Measurements from ENCODE around the gene LRRC3. TPM values are rescaled to one million over a fixed set of nuclear protein-coding genes. Genes with fewer than 3 reads are reported as not detected.
A peak's percentile ranks its signal among the peaks of the same experiment; 100 is the strongest.

Gene LRRC3
- total RNA-seq, 1 donor from 2014 or later = 2.5 TPM

- Mint-ChIP-seq H3K9me3 (no peaks in the 10 kb centered on the region), H3K27me3 (ENCODE audit: insufficient read depth, low read depth) (peaks cover 4% of the 10 kb centered on the region), H3K4me3 (no peak overlapping the region), H3K36me3 (no peaks in the 10 kb centered on the region), H3K27ac (no peak overlapping the region), H3K4me1 (peaks cover 5% of the 10 kb centered on the region)
- Histone ChIP-seq H2AFZ (replicated peaks) (no peak overlapping the region), H3K4me1 (peaks cover 6% of the 10 kb centered on the region), H3K79me2 (ENCODE audit: low read depth) (no peaks in the 10 kb centered on the region), H3K27me3 (no peaks in the 10 kb centered on the region), H3K27ac (no peak overlapping the region), H3K36me3 (no peaks in the 10 kb centered on the region), H3K4me3 (peak overlapping the region; percentile 45), H4K20me1 (ENCODE audit: low read depth) (no peaks in the 10 kb centered on the region), H3F3A (ENCODE audit: low read depth) (no peaks in the 10 kb centered on the region), H3K9ac (no peak overlapping the region), H3K4me2 (peak overlapping the region; percentile 71), H3K9me3 (ENCODE audit: low read depth) (no peaks in the 10 kb centered on the region)
- peak; percentile 92 for TF ChIP-seq CTCF (IDR thresholded peaks at IDR 0.05)
- no peak for TF ChIP-seq EZH2 (IDR thresholded peaks at IDR 0.05)
- DNase-seq (ENCODE audit: low spot score) = peak; percentile 85
These were observed 55.4 kb downstream of the LRRC3 start for GRCh38 chr21:44510508-44511218.

GRCh38 chr21:44511219-44511937 is 56.1 kb downstream of the LRRC3 start:
- no peak for DNase-seq (ENCODE audit: low spot score)
- H3K4me1 Mint-ChIP-seq = no peaks in the 10 kb centered on the region
- no peak overlapping the region for H3K27ac Mint-ChIP-seq
- Histone ChIP-seq H3K4me1 (no peaks in the 10 kb centered on the region), H3K79me2 (ENCODE audit: low read depth) (no peaks in the 10 kb centered on the region), H4K20me1 (ENCODE audit: low read depth) (no peaks in the 10 kb centered on the region), H3K9me3 (ENCODE audit: low read depth) (no peaks in the 10 kb centered on the region), H3K27ac (no peak overlapping the region), H2AFZ (replicated peaks) (no peak overlapping the region), H3K4me2 (no peak overlapping the region), H3K4me3 (no peak overlapping the region), H3F3A (ENCODE audit: low read depth) (no peaks in the 10 kb centered on the region), H3K27me3 (no peaks in the 10 kb centered on the region), H3K36me3 (no peaks in the 10 kb centered on the region), H3K9ac (no peak overlapping the region)
- H3K36me3 Mint-ChIP-seq = no peaks in the 10 kb centered on the region
- H3K27me3 Mint-ChIP-seq (ENCODE audit: insufficient read depth, low read depth) = peaks cover 4% of the 10 kb centered on the region
- no peaks in the 10 kb centered on the region for H3K9me3 Mint-ChIP-seq
- H3K4me3 Mint-ChIP-seq = peak overlapping the region; percentile 50
- TF ChIP-seq EZH2phosphoT487 (IDR thresholded peaks at IDR 0.05) = no peak
- TF ChIP-seq CTCF (IDR thresholded peaks at IDR 0.05) = no peak
- no peak for TF ChIP-seq EZH2 (IDR thresholded peaks at IDR 0.05)

Small RNA genes within 50 kb of the gene (small RNA-seq; reads per million reads assigned to genes)
- not detected for gene RF00285

Other genes starting within 250 kb of the LRRC3 start
- gene ICOSLG, start 214.6 kb upstream of the LRRC3 start, total RNA-seq (ENCODE audit: low replicate concordance) = 0.22 and 0.25 TPM in 2 replicates
- not detected in 2 replicates for gene DNMT3L, start 193.6 kb upstream of the LRRC3 start, total RNA-seq (ENCODE audit: low replicate concordance)
- not detected in 2 replicates for gene AIRE, start 169.6 kb upstream of the LRRC3 start, total RNA-seq (ENCODE audit: low replicate concordance)
- gene PFKL, start 155.5 kb upstream of the LRRC3 start, total RNA-seq (ENCODE audit: low replicate concordance) = 48.7 and 126 TPM in 2 replicates
- 7.5 and 17.9 TPM in 2 replicates for gene CFAP410, start 116.1 kb upstream of the LRRC3 start, total RNA-seq (ENCODE audit: low replicate concordance)
- 0.28 TPM in 1 of 2 replicates, not detected in the other for gene TRPM2, start 101.9 kb upstream of the LRRC3 start, total RNA-seq (ENCODE audit: low replicate concordance)
- not detected in 2 replicates for gene KRTAP10-1, start 84.7 kb downstream of the LRRC3 start, total RNA-seq (ENCODE audit: low replicate concordance)
- not detected in 2 replicates for gene KRTAP10-2, start 96.0 kb downstream of the LRRC3 start, total RNA-seq (ENCODE audit: low replicate concordance)
- gene KRTAP10-3, start 103.3 kb downstream of the LRRC3 start, total RNA-seq (ENCODE audit: low replicate concordance) = not detected in 2 replicates
- gene KRTAP10-4, start 118.2 kb downstream of the LRRC3 start, total RNA-seq (ENCODE audit: low replicate concordance) = not detected in 2 replicates
- not detected in 2 replicates for gene KRTAP10-5, start 125.1 kb downstream of the LRRC3 start, total RNA-seq (ENCODE audit: low replicate concordance)
- not detected in 2 replicates for gene KRTAP10-6, start 137.0 kb downstream of the LRRC3 start, total RNA-seq (ENCODE audit: low replicate concordance)
- not detected in 2 replicates for gene KRTAP10-7, start 145.1 kb downstream of the LRRC3 start, total RNA-seq (ENCODE audit: low replicate concordance)
- gene KRTAP10-8, start 156.6 kb downstream of the LRRC3 start, total RNA-seq (ENCODE audit: low replicate concordance) = not detected in 2 replicates
- gene KRTAP10-9, start 171.6 kb downstream of the LRRC3 start, total RNA-seq (ENCODE audit: low replicate concordance) = not detected in 2 replicates
- not detected in 2 replicates for gene KRTAP10-10, start 181.8 kb downstream of the LRRC3 start, total RNA-seq (ENCODE audit: low replicate concordance)
- gene KRTAP10-11, start 190.9 kb downstream of the LRRC3 start, total RNA-seq (ENCODE audit: low replicate concordance) = not detected in 2 replicates
- not detected in 2 replicates for gene KRTAP12-4, start 199.1 kb downstream of the LRRC3 start, total RNA-seq (ENCODE audit: low replicate concordance)
- not detected in 2 replicates for gene KRTAP12-3, start 202.4 kb downstream of the LRRC3 start, total RNA-seq (ENCODE audit: low replicate concordance)
- gene KRTAP12-2, start 211.4 kb downstream of the LRRC3 start, total RNA-seq (ENCODE audit: low replicate concordance) = not detected in 2 replicates
- not detected in 2 replicates for gene KRTAP12-1, start 226.7 kb downstream of the LRRC3 start, total RNA-seq (ENCODE audit: low replicate concordance)
- not detected in 2 replicates for gene KRTAP10-12, start 241.7 kb downstream of the LRRC3 start, total RNA-seq (ENCODE audit: low replicate concordance)

Data from neural progenitor cell (in vitro differentiated cells).